ENCODE measurements around the gene IDI2. TPM values are rescaled to one million over a fixed set of nuclear protein-coding genes. Genes with fewer than 3 reads are reported as not detected.
A peak's percentile ranks its signal among the peaks of the same experiment; 100 is the strongest.
"Not testable (repeated sequence)": the region's sequence is repeated elsewhere in the genome, so short reads cannot be mapped to it uniquely, and the experiment has no call there.

IDI2 gene
- total RNA-seq, 4 donors from 2014 or later, result 0.30 TPM; not detected in 3

DNA sequence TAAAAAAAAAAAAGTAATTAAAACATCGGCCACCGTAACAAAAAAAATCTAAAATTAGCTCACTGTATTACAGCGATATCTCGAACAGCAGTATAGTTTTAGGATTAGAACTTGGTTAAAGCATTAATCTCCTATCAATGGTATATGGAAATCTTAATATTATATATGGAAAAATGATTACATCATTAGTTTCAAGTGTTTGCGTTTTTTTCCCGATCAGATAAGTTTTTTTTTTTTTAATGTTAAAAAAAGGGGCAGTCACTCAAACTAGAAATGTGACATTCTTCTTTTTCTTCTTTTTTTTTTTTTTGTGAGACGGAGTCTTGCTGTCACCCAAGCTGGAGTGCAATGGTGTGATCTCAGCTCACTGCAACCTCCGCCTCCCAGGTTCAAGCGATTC lies 15.9 kb upstream of the IDI2 start:
- no peaks in the 10 kb centered on the region for H3K9me3 ChIP-seq
- peaks cover 0 to 63% (median 7%) of the 10 kb centered on the region in 3 donors for H3K36me3 ChIP-seq
- no peak overlapping the region for H3K27ac ChIP-seq
- DNase-seq (ENCODE audit: low spot score in 2 of 2), result no peak
- H3K4me3 ChIP-seq, result no peak overlapping the region
- H3K27me3 ChIP-seq, result no peaks in the 10 kb centered on the region
- peaks cover 0 to 33% (median 10%) of the 10 kb centered on the region in 4 donors for H3K4me1 ChIP-seq
- no peak for TF ChIP-seq EP300 (IDR thresholded peaks at IDR 0.05)
- TF ChIP-seq, protein P1, sequence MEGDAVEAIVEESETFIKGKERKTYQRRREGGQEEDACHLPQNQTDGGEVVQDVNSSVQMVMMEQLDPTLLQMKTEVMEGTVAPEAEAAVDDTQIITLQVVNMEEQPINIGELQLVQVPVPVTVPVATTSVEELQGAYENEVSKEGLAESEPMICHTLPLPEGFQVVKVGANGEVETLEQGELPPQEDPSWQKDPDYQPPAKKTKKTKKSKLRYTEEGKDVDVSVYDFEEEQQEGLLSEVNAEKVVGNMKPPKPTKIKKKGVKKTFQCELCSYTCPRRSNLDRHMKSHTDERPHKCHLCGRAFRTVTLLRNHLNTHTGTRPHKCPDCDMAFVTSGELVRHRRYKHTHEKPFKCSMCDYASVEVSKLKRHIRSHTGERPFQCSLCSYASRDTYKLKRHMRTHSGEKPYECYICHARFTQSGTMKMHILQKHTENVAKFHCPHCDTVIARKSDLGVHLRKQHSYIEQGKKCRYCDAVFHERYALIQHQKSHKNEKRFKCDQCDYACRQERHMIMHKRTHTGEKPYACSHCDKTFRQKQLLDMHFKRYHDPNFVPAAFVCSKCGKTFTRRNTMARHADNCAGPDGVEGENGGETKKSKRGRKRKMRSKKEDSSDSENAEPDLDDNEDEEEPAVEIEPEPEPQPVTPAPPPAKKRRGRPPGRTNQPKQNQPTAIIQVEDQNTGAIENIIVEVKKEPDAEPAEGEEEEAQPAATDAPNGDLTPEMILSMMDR (IDR thresholded peaks at IDR 0.05), result no peak
- no peak for TF ChIP-seq POLR2A (IDR thresholded peaks at IDR 0.05)
- 96% methylated on average over 9 of the region's 9 CpGs for WGBS, 2 donors

DNA sequence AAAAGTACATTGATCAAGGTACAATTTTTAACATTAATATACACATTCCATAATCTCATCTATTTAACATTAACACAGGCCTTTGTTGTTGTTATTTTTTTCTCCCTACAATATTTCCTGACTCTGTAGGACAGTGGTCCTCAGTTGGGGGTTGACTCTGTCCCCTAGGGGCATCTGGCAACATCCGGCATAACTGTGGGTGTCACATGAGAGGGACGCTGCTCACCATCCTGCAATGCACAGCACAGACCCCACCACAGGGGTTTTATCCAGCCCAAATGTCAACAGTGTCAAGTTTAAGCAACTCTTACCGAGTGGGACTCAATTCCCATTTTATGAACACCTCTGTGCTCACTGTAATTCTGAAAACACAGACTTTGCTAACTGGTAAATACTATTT lies 14.5 kb upstream of the IDI2 start:
- TF ChIP-seq, protein P1 (IDR thresholded peaks at IDR 0.05), result no peak
- no peak for TF ChIP-seq EP300 (IDR thresholded peaks at IDR 0.05)
- no peak for TF ChIP-seq POLR2A (IDR thresholded peaks at IDR 0.05)
- Histone ChIP-seq H3K4me3 (no peak overlapping the region), H3K4me1 (peaks cover 0 to 29% (median 12%) of the 10 kb centered on the region in 4 donors), H3K9me3 (no peaks in the 10 kb centered on the region), H3K27me3 (no peaks in the 10 kb centered on the region), H3K36me3 (peaks cover 0 to 68% (median 7%) of the 10 kb centered on the region in 3 donors), H3K27ac (no peak overlapping the region)
- no peak for DNase-seq (ENCODE audit: low spot score in 2 of 2)
- WGBS, 2 donors, result 46 to 63% methylated on average over 3 of the region's 3 CpGs

DNA sequence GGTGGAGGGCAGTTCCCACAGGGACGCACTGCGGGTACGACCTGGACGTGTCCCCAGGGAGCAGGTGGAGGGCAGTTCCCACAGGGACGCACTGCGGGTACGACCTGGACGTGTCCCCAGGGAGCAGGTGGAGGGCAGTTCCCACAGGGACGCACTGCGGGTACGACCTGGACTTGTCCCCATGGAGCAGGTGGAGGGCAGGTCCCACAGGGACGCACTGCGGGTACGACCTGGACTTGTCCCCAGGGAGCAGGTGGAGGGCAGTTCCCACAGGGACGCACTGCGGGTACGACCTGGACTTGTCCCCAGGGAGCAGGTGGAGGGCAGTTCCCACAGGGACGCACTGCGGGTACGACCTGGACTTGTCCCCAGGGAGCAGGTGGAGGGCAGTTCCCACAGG lies 13.1 kb upstream of the IDI2 start:
- H3K4me3 ChIP-seq; H3K27me3 ChIP-seq; H3K9me3 ChIP-seq; H3K27ac ChIP-seq; DNase-seq (ENCODE audit: low spot score in 2 of 2): not testable (repeated sequence)
- peaks cover 0 to 68% (median 7%) of the 10 kb centered on the region in 3 donors for H3K36me3 ChIP-seq
- H3K4me1 ChIP-seq, result peaks cover 0 to 19% (median 8%) of the 10 kb centered on the region in 4 donors
- 80 to 90% methylated on average over 3 to 11 of the region's 20 CpGs for WGBS, 2 donors

DNA sequence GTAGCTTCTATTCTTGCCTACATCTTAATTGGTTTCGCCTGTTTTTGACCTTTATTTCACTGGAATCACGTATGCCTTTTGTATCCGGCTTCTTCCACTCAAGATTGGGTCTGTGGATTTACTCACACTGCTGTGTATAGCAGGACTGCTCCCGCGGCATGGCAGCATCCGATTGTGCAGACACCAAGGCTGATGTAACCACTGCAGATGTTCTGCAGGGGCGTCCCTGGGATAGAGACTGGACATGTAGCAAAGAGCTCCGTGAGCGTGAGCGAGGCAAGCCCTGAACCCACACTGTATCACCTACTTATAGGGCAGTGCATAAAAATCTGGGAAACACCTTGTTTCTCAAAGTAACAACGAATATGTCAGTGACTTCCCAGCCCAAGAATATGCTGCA lies 11.4 kb upstream of the IDI2 start:
- no peak for TF ChIP-seq POLR2A (IDR thresholded peaks at IDR 0.05)
- no peak for TF ChIP-seq EP300 (IDR thresholded peaks at IDR 0.05)
- 86 to 88% methylated on average over 11 of the region's 11 CpGs for WGBS, 2 donors
- Histone ChIP-seq H3K27me3 (no peaks in the 10 kb centered on the region), H3K36me3 (peaks cover 0 to 52% (median 1%) of the 10 kb centered on the region in 3 donors), H3K4me1 (peaks cover 0 to 13% (median 5%) of the 10 kb centered on the region in 4 donors), H3K27ac (no peak overlapping the region), H3K4me3 (no peak overlapping the region), H3K9me3 (no peaks in the 10 kb centered on the region)
- no peak for DNase-seq (ENCODE audit: low spot score in 2 of 2)

DNA sequence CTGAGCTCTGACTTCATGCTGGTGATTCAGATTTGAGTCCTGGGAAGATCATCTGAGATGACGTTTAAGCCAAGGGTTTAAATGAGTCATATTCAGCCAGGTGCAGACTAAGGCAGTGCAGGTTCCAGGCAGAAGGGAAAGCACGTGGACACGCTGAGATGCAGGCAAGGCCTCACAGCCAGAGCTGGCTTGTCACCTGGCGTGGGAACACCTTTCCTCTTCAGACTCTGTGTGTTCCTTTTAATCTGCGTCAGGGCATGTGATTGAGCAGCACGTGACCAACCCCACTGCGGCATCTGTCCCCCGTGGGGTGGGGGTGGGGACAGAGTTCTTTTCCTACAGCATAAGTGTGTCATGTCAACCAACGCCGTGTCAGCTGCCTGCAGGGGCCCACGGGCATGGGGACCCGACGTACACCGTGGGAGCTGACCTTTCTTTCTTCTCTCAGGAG lies 10.7 kb upstream of the IDI2 start:
- DNase-seq (ENCODE audit: low spot score in 2 of 2), result no peak
- Histone ChIP-seq H3K27me3 (no peaks in the 10 kb centered on the region), H3K27ac (no peak overlapping the region), H3K4me3 (no peak overlapping the region), H3K36me3 (peaks cover 0 to 45% (median 0%) of the 10 kb centered on the region in 3 donors), H3K4me1 (peaks cover 0 to 13% (median 5%) of the 10 kb centered on the region in 4 donors), H3K9me3 (no peaks in the 10 kb centered on the region)
- 82 to 83% methylated on average over 13 to 14 of the region's 14 CpGs for WGBS, 2 donors
- TF ChIP-seq, protein P1 (IDR thresholded peaks at IDR 0.05), result no peak
- no peak for TF ChIP-seq POLR2A (IDR thresholded peaks at IDR 0.05)
- no peak for TF ChIP-seq EP300 (IDR thresholded peaks at IDR 0.05)

DNA sequence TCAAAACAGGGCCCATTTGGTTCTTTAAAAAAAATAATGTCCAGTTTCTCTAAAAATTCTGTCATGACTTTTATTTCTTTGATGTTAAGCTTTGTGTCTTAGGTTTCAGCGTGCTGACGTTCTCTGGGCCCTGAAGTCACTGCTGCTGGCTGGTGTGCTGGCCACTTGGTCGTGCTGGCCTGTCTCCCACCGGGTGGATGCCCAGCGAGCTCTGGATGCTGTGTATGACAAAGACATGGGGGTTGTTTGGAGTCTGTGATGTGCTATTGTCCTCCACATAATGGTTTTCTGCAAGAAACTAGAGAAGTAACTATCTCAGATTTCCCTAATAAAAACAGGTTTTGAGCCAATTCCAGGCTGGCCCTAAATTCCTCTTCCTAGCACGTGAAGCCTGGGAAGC lies 9.5 kb upstream of the IDI2 start:
- TF ChIP-seq POLR2A (IDR thresholded peaks at IDR 0.05), result no peak
- TF ChIP-seq, protein P1 (IDR thresholded peaks at IDR 0.05), result no peak
- no peak for TF ChIP-seq EP300 (IDR thresholded peaks at IDR 0.05)
- 46 to 53% methylated on average over 6 of the region's 6 CpGs for WGBS, 2 donors
- DNase-seq (ENCODE audit: low spot score in 2 of 2), result no peak
- Histone ChIP-seq H3K27me3 (no peaks in the 10 kb centered on the region), H3K36me3 (peaks cover 0 to 33% (median 0%) of the 10 kb centered on the region in 3 donors), H3K27ac (peak overlapping the region; percentile 10 to 78 (median 54)), H3K4me3 (no peak overlapping the region), H3K4me1 (peaks cover 0 to 13% (median 5%) of the 10 kb centered on the region in 4 donors), H3K9me3 (no peaks in the 10 kb centered on the region)

Data from tibial nerve (tissue), 4 donors.